Measurements from ENCODE around the gene HOXB3.

The HOXB3 gene

DNA sequence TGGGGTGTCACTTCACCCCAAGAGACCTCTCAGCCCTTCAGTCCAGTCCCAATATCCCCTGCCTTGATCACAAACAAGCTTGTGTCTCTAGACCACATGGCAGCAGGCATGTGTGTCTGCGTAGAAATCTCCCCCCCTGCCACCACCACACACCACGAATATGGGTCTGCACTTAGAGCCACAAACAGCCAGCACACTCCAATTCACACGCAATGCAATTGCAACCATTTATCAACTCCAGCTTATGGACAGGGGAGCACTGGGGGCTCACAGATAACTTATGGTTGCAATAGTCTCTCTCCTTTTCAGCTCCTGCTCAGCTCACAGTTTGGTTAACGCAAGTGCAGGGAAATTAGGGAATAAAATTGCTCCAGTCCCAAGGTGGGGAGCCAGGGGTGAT lies 33.5 kb upstream of the HOXB3 start:
- H3K4me3 ChIP-seq (ENCODE audit: low read depth, low read length) = no peak overlapping the region
- TF ChIP-seq, protein P1, sequence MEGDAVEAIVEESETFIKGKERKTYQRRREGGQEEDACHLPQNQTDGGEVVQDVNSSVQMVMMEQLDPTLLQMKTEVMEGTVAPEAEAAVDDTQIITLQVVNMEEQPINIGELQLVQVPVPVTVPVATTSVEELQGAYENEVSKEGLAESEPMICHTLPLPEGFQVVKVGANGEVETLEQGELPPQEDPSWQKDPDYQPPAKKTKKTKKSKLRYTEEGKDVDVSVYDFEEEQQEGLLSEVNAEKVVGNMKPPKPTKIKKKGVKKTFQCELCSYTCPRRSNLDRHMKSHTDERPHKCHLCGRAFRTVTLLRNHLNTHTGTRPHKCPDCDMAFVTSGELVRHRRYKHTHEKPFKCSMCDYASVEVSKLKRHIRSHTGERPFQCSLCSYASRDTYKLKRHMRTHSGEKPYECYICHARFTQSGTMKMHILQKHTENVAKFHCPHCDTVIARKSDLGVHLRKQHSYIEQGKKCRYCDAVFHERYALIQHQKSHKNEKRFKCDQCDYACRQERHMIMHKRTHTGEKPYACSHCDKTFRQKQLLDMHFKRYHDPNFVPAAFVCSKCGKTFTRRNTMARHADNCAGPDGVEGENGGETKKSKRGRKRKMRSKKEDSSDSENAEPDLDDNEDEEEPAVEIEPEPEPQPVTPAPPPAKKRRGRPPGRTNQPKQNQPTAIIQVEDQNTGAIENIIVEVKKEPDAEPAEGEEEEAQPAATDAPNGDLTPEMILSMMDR (IDR thresholded peaks at IDR 0.05; ENCODE audit: borderline replicate concordance, insufficient read depth, low read depth, low read length) = no peak

DNA sequence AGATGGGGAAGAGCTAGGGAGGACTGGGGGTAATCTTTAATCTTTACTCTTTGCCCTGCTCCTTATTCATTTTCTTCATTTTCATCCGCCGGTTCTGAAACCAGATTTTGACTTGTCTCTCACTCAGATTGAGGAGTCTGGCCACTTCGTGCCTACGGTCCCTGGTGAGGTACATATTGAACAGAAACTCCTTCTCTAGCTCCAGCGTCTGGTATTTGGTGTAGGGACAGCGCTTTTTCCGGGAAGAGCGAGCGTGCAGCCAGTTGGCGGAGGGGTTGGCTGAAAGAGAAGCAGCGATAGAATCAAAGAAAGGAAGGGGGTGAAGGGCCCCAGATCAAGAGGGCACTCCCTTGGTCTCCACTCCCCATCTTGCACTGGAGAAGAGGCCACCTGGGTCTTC lies 32.8 kb upstream of the HOXB3 start:
- H3K4me3 ChIP-seq (ENCODE audit: low read depth, low read length) = no peak overlapping the region
- TF ChIP-seq, protein P1 (IDR thresholded peaks at IDR 0.05; ENCODE audit: borderline replicate concordance, insufficient read depth, low read depth, low read length) = no peak

DNA sequence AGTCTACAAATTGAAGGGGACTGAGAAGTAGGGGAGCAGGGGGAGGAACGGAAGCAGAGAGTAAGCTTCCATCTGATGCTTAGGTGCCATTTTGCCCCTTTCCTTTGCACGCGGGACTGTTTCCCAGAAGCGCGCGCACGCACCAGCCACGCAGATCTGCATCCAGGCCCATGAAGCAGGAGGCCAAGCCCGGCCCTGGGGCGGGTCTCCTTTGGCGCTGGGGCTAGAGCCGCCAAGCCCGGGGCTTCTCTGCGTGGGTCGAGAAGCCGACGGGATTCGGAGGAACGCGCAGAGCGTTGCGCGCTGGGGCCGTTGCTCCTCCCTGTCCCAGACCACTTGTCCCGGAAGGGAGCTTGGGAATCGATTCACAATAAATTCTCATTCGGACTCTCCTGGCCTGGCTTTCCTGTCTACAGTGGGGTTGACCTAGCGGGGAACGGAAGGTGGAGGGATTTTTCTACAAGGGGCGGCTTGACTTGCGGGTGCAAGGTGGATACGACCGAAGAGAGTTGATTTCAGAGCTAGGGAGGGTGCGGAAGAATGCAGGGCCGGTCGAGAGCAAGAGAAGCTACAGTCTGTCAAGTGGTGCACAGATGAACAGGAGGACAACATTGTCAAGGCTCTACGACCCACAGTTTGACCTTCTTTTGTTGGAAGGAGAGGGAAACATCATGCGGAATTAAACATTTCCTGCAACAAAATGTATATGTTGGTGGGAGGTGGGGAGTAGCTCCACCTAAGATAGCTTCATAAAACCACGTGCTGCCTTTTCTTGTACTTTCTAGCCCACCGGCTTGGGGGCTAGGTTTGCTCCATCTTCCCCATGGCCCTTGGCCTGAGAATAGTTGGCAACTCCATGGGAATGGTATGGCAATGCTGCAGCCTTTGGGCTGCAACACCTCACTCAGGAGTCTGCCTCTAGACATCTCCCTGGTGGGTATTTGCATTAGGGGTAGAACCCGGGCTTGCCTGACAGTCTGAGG lies 31.7 kb upstream of the HOXB3 start:
- TF ChIP-seq, protein P1 (IDR thresholded peaks at IDR 0.05; ENCODE audit: borderline replicate concordance, insufficient read depth, low read depth, low read length) = no peak
- no peak overlapping the region for H3K4me3 ChIP-seq (ENCODE audit: low read depth, low read length)

DNA sequence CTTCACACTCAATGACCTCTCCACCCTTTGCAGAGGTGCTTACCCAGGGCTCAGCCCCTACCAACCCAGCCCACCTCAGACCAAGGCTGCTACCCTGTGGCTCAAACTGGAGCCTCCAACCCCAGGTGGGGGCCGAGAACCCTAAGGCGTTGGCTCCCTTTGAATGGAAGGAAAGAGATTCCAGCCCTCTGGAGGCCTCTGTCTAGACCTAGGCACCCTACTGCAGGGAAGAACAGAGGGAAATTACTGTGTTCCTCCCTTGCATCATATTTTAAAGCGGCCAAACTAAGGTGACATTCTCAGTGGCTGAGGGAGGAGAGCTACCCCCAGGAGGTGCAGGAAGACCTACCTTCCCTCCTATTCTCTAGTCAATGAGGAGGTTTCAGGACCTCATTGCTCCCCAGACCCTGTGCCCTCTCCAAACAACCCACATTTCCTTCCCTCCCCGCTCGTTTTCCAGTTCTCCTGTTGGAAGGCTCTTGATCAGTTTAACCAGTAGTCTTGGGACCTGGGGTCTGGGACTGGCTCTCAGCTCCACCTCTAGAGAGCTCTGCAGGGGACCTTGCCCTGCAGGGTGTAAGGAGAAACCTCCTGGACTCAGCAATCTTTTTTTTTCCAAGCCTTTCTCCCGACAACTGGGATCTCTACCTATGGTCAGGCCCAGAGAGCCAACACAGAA lies 30.6 kb upstream of the HOXB3 start:
- H3K4me3 ChIP-seq (ENCODE audit: low read depth, low read length) = no peak overlapping the region
- TF ChIP-seq, protein P1 (IDR thresholded peaks at IDR 0.05; ENCODE audit: borderline replicate concordance, insufficient read depth, low read depth, low read length) = no peak

DNA sequence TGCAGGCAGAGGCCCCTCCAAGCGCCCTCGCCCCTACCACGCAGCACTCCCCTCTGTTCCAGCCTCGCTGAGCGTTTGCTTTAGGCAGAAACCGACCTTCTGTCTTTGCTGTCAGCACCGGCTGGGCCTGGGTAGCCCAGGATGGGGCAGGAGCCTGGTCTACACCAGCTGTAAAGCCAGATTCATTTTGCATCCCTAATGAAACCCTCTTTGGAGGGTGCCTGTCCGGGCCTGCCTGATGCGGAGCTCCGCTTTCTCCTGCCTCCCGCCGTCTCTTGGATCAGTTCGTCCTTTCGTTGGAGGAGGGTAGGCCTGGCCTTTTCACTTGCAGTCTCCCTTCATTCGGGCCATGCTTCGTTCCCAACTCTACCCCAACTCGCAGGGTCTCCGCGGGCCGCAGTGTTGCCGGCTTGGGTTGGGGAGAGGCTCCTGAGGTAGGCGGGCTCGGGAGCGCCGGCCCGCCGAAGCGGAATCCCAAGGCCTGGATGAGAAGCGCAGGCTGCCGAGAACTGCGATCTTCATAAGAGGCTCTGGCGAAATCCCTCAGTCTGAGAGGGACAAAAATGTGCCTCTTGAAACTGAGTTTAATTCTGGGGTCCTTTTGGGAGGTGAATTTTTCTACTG lies 29.9 kb upstream of the HOXB3 start:
- TF ChIP-seq, protein P1 (IDR thresholded peaks at IDR 0.05; ENCODE audit: borderline replicate concordance, insufficient read depth, low read depth, low read length) = no peak
- H3K4me3 ChIP-seq (ENCODE audit: low read depth, low read length) = no peak overlapping the region

DNA sequence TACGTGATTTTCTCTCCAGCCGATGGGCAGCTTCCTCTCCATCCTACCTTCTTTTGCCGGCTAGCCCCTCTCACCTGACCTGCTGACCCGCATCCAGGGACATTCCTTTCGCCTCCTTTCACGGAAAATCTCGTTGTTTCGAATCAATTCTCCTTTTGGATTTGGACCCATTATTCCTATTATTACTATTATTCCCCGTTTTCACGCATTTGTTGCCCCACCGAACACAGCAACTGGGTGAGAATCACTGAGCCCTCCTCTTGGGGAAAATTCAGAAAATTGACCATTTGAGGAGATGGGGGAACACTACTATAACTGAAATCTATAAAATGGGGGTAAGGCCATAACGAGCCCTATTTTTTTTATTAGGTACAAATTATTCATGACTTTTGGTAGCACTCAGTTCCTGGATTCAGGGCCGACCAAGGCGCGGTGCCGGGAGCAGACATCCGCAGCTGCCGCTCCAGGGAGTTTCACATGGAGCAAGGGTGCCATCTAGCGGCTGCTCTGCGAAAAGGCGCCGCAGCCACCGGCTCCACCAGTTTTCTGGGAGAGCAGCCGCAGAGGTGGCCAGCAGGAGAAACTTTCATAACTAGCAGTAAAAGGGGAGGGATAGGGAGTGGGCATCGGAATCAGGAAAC lies 28.3 kb upstream of the HOXB3 start:
- TF ChIP-seq, protein P1 (IDR thresholded peaks at IDR 0.05; ENCODE audit: borderline replicate concordance, insufficient read depth, low read depth, low read length) = peak; percentile 89
- H3K4me3 ChIP-seq (ENCODE audit: low read depth, low read length) = peak overlapping the region; percentile 6

All from GM12875 (cell line).